Activated B cell treated with CpG ODN at 0.5 μM for 24 hours (primary cell): Measurements from ENCODE around the gene CCDC63. TPM values are rescaled to one million over a fixed set of nuclear protein-coding genes. Genes with fewer than 3 reads are reported as not detected.

Experiments
- ATAC-seq: fragments of 200-7000 bp; cut with Tn5 transposase; one replicate; pipeline ENCODE4 v1.10.0; 2021; ENCODE audit warnings: low read depth, mild to moderate bottlenecking, moderate library complexity
- CTCF ChIA-PET: fragments of 350-600 bp; sonication (Branson Sonifier 250); formaldehyde crosslinking; loops from one replicate; lab custom pipeline; 2021; ENCODE audit warnings: antibody characterized with exemption; lab: Charles Lee
- POLR2A ChIA-PET: fragments of 350-600 bp; sonication (Branson Sonifier 250); formaldehyde crosslinking; loops from one replicate; lab custom pipeline; 2021; ENCODE audit warnings: antibody characterized with exemption; lab: Charles Lee
- DNase-seq: peaks from one replicate; pipeline ENCODE4 v3.0.0; 2022
- H3K27ac Mint-ChIP-seq: one replicate; pipeline ENCODE4 v1.8.0; 2020; ENCODE audit warnings: mixed read lengths
- H3K27me3 Mint-ChIP-seq: one replicate; pipeline ENCODE4 v1.8.0; 2021; ENCODE audit warnings: mixed read lengths
- H3K36me3 Mint-ChIP-seq: one replicate; pipeline ENCODE4 v1.8.0; 2021; ENCODE audit warnings: low read depth, mixed read lengths
- H3K4me1 Mint-ChIP-seq: one replicate; pipeline ENCODE4 v1.8.0; 2021; ENCODE audit warnings: mixed read lengths
- H3K4me3 Mint-ChIP-seq: one replicate; pipeline ENCODE4 v1.8.0; 2020; ENCODE audit warnings: mild to moderate bottlenecking, mixed read lengths
- H3K9me3 Mint-ChIP-seq: one replicate; pipeline ENCODE4 v1.8.0; 2020; ENCODE audit warnings: mixed read lengths
- CTCF ChIP-seq: fragments of 200-600 bp; IDR thresholded peaks from one replicate; pipeline ENCODE4 v1.8.0; 2022; ENCODE audit warnings: antibody characterized with exemption, mild to moderate bottlenecking
- intact Hi-C: fragments of 100-400 bp; cut with micrococcal nuclease; formaldehyde crosslinking; loops from one replicate; pipeline ENCODE4 v1.15.1; 2024
- total RNA-seq: library from RNA; stranded (reverse); gene quantifications from 2 replicates; pipeline ENCODE4 v1.2.3, GENCODE V29; 2022

CCDC63 gene
- total RNA-seq, 1 donor from 2014 or later = not detected

GRCh38 chr12:110869803-110870202 is 23.0 kb downstream of the CCDC63 start:
- Mint-ChIP-seq H3K27ac (no peak overlapping the region), H3K36me3 (no peaks in the 10 kb centered on the region), H3K27me3 (no peaks in the 10 kb centered on the region), H3K9me3 (no peaks in the 10 kb centered on the region), H3K4me3 (no peak overlapping the region), H3K4me1 (no peaks in the 10 kb centered on the region)
- CTCF ChIA-PET = no interaction called here
- intact Hi-C loops = no loop called here
- TF ChIP-seq CTCF = no peak
- POLR2A ChIA-PET = no interaction called here
- DNase-seq = no peak
- no peak for ATAC-seq

GRCh38 chr12:110872100-110872499 is 25.3 kb downstream of the CCDC63 start:
- ChIA-PET CTCF (no interaction called here), POLR2A (no interaction called here)
- H3K9me3 Mint-ChIP-seq = no peaks in the 10 kb centered on the region
- no peak for TF ChIP-seq CTCF
- H3K4me3 Mint-ChIP-seq = no peak overlapping the region
- intact Hi-C loops = no loop called here
- H3K4me1 Mint-ChIP-seq = no peaks in the 10 kb centered on the region
- no peaks in the 10 kb centered on the region for H3K36me3 Mint-ChIP-seq
- no peak for DNase-seq
- no peak overlapping the region for H3K27ac Mint-ChIP-seq
- peaks cover 4% of the 10 kb centered on the region for H3K27me3 Mint-ChIP-seq
- ATAC-seq = no peak

- Mint-ChIP-seq H3K4me3 (no peak overlapping the region), H3K36me3 (no peaks in the 10 kb centered on the region), H3K9me3 (no peaks in the 10 kb centered on the region), H3K27ac (no peak overlapping the region), H3K4me1 (no peaks in the 10 kb centered on the region), H3K27me3 (peaks cover 9% of the 10 kb centered on the region)
- no peak for TF ChIP-seq CTCF
- intact Hi-C loops = no loop called here
- DNase-seq (no peak), ATAC-seq (no peak)
- ChIA-PET CTCF (no interaction called here), POLR2A (no interaction called here)
Observed at GRCh38 chr12:110874351-110874750, 27.6 kb downstream of the CCDC63 start.

GRCh38 chr12:110874781-110875180 is 28.0 kb downstream of the CCDC63 start:
- no peak overlapping the region for H3K4me3 Mint-ChIP-seq
- peaks cover 9% of the 10 kb centered on the region for H3K27me3 Mint-ChIP-seq
- no peak for DNase-seq
- no peak for TF ChIP-seq CTCF
- H3K4me1 Mint-ChIP-seq = no peaks in the 10 kb centered on the region
- no peaks in the 10 kb centered on the region for H3K9me3 Mint-ChIP-seq
- no peak overlapping the region for H3K27ac Mint-ChIP-seq
- ATAC-seq = no peak
- no peaks in the 10 kb centered on the region for H3K36me3 Mint-ChIP-seq
- ChIA-PET POLR2A (no interaction called here), CTCF (no interaction called here)
- intact Hi-C loops = no loop called here

GRCh38 chr12:110880651-110881050 is 33.9 kb downstream of the CCDC63 start:
- Mint-ChIP-seq H3K36me3 (no peaks in the 10 kb centered on the region), H3K9me3 (no peaks in the 10 kb centered on the region), H3K27ac (no peak overlapping the region), H3K27me3 (peaks cover 9% of the 10 kb centered on the region), H3K4me1 (no peaks in the 10 kb centered on the region), H3K4me3 (no peak overlapping the region)
- no peak for TF ChIP-seq CTCF
- intact Hi-C loops = no loop called here
- ChIA-PET CTCF (no interaction called here), POLR2A (no interaction called here)
- DNase-seq = no peak
- no peak for ATAC-seq
